AG09309 (cell line): ENCODE data around the gene CALCR.
"Not testable (repeated sequence)": the region's sequence is repeated elsewhere in the genome, so short reads cannot be mapped to it uniquely, and the experiment has no call there.

Experiments
- DNase-seq: peaks from one replicate; pipeline ENCODE4 v3.0.0-alpha.2; 2010; ENCODE audit warnings: low read depth
- H3K4me3 ChIP-seq: 2 replicates; pipeline ENCODE4 v1.5.1; 2011; ENCODE audit warnings: mild to moderate bottlenecking, low read depth, low read length, moderate library complexity; ENCODE audit not compliant: control insufficient read depth
- CTCF ChIP-seq: IDR thresholded peaks from 2 replicates; pipeline ENCODE4 v1.5.1; 2011; ENCODE audit warnings: mild to moderate bottlenecking, low read depth, low read length, inconsistent platforms; ENCODE audit not compliant: insufficient read depth, control insufficient read depth; ENCODE audit errors: missing control alignments

Gene CALCR

GRCh38 chr7:93594250-93594649 lies 19.7 kb upstream of the CALCR start:
- no peak for TF ChIP-seq CTCF
- DNase-seq = no peak
- no peak overlapping the region for H3K4me3 ChIP-seq

- H3K4me3 ChIP-seq = no peak overlapping the region
- DNase-seq = no peak
- no peak for TF ChIP-seq CTCF
Measured at GRCh38 chr7:93592588-93593266, 18.2 kb upstream of the CALCR start.

GRCh38 chr7:93591224-93592050 lies 16.9 kb upstream of the CALCR start:
- DNase-seq, H3K4me3 ChIP-seq: not testable (repeated sequence)

GRCh38 chr7:93586479-93586865 lies 11.9 kb upstream of the CALCR start:
- DNase-seq, H3K4me3 ChIP-seq: not testable (repeated sequence)

GRCh38 chr7:93585694-93586478 lies 11.4 kb upstream of the CALCR start:
- DNase-seq, H3K4me3 ChIP-seq: not testable (repeated sequence)

GRCh38 chr7:93579431-93579830 lies 4.9 kb upstream of the CALCR start:
- no peak for DNase-seq
- no peak for TF ChIP-seq CTCF
- no peak overlapping the region for H3K4me3 ChIP-seq

- DNase-seq = no peak
- no peak overlapping the region for H3K4me3 ChIP-seq
- no peak for TF ChIP-seq CTCF
Measured at GRCh38 chr7:93578762-93579161, 4.2 kb upstream of the CALCR start.
